Neural cell (in vitro differentiated cells): Measurements from ENCODE around the gene RYR2.

Experiments used
- CTCF ChIP-seq: fragments of 450-650 bp; IDR thresholded peaks from 2 replicates; pipeline ENCODE4 v1.5.1; 2014; ENCODE audit warnings: antibody characterized with exemption, mild to moderate bottlenecking, moderate library complexity; ENCODE audit not compliant: poor library complexity, severe bottlenecking
- EP300 ChIP-seq: fragments of 450-650 bp; conservative IDR thresholded peaks from 2 replicates; pipeline ENCODE4 v1.6.1; 2014; ENCODE audit warnings: antibody characterized with exemption, mild to moderate bottlenecking, moderate library complexity; ENCODE audit not compliant: poor library complexity, severe bottlenecking
- EZH2 ChIP-seq: fragments of 200-600, 300-800 bp; shearing (Covaris generic), sonication (generic); IDR thresholded peaks from 2 replicates; pipeline ENCODE4 v1.6.1; 2014; ENCODE audit warnings: antibody characterized with exemption, low read length, borderline replicate concordance, mild to moderate bottlenecking; ENCODE audit not compliant: insufficient read depth, poor library complexity, severe bottlenecking
- MXI1 ChIP-seq: fragments of 450-650 bp; conservative IDR thresholded peaks from 2 replicates; pipeline ENCODE4 v1.6.1; 2014; ENCODE audit warnings: antibody characterized with exemption, mild to moderate bottlenecking; ENCODE audit not compliant: poor library complexity, severe bottlenecking
- REST ChIP-seq: IDR thresholded peaks from 2 replicates; pipeline ENCODE4 v1.6.1; 2012; ENCODE audit warnings: borderline replicate concordance
- SMC3 ChIP-seq: fragments of 450-650 bp; conservative IDR thresholded peaks from 2 replicates; pipeline ENCODE4 v1.6.1; 2014; ENCODE audit warnings: antibody characterized with exemption, mild to moderate bottlenecking, moderate library complexity; ENCODE audit not compliant: poor library complexity
- TAF1 ChIP-seq: IDR thresholded peaks from 2 replicates; pipeline ENCODE4 v1.6.1; 2012; ENCODE audit warnings: low read depth

- no peak for TF ChIP-seq SMC3
- no peak for TF ChIP-seq CTCF
- TF ChIP-seq TAF1, result no peak
- TF ChIP-seq EZH2, result no peak
- TF ChIP-seq REST, result no peak
- TF ChIP-seq EP300, result no peak
- no peak for TF ChIP-seq MXI1
These were observed 675.1 kb downstream of the RYR2 start for GRCh38 chr1:237717106-237717505.
